H4 (cell line): ENCODE results near the gene PCNX4. TPM values are rescaled to one million over a fixed set of nuclear protein-coding genes. Genes with fewer than 3 reads are reported as not detected.

Experiments
- DNase-seq: peaks from one replicate; pipeline ENCODE4 v3.0.0-alpha.2; 2015; ENCODE audit warnings: low spot score
- total RNA-seq: library from RNA; depleted of rRNA; stranded (reverse); fragments of >200 nt; shearing (Covaris generic); gene quantifications from 2 replicates; pipeline ENCODE4 v1.2.3, GENCODE V29; 2014

PCNX4 gene
- total RNA-seq, 1 experiment from 2014 or later, result 48.6 TPM

DNA sequence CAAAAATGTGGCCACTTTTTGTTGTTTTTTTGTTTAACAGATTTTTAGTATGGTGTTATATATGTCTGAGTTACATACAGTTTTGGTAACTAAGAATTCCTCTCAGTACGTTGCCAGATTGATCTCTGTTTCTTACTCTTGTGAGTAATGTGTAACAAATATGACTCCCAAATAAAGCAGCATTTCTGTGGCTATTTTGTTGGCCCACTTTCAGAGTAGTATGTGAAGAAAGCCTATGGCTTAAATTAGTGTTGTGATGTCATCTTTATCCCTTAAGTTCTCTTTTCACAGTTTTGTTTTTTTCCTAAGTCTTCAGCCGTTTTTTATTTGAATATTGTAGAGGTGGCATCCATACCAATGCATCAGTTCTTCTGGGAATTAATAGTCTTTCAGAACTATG, 10.7 kb downstream of the PCNX4 start:
- no peak for DNase-seq

DNA sequence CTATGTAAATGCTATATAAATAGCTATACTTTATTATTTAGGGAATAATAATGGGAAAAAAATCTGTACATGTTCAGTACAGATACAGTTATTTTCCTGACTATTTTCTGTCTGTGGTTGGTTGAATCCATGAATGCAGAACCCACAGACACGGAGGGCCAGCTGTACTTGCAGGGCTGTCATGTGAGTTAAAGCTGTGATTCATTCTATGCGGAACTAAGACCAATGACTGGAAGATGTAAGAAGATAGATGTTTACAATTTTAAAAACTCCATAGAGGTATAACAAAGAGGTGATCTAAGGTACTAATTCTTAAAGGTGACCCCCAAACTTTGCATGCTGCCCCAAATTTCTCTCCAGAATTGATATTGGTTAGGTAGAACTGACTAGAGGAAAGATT, 14.6 kb downstream of the PCNX4 start:
- no peak for DNase-seq

- no peak for DNase-seq
Observed at GRCh38 chr14:60107477-60107876, 15.8 kb downstream of the PCNX4 start.

GRCh38 chr14:60111732-60112131, 20.0 kb downstream of the PCNX4 start:
- DNase-seq, result no peak

GRCh38 chr14:60114881-60115280, 23.2 kb downstream of the PCNX4 start:
- no peak for DNase-seq

DNA sequence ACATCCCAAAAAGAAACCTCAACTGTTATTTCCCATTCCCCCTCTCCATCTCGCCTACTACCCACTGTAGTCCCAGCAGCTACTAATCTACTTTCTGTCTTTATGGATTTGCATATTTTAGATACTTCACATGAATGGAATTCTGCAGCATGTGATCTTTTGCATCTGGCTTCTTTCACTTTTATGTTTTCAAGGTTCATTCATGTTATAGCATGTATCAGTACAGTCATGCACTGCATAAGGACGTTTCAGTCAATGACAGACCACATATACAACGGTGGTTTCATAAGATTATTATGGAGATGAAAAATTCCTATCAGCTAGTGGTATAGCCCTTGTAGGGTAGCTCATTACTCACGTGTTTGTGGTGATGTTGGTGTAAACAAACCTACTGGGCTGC, 24.5 kb downstream of the PCNX4 start:
- no peak for DNase-seq

GRCh38 chr14:60125918-60126317, 34.2 kb downstream of the PCNX4 start:
- DNase-seq, result no peak

DNA sequence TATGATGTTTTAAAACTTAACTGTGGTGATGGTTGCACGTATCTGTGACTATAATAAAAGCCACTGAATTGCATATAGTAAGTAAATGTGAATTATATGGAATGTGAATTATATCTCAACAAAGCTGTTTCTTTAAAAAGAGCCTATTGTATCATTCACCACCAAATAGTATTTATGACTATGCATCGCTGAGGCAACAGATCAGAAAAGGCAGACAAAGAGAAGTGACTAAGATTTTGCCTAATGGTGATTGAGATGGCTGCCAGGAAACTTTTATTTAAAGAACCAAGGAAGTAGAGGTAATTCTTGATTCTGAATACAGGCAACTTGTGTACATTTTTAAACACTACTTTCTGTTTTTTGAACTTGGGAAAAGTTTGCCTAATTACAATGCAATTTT, 41.8 kb downstream of the PCNX4 start:
- no peak for DNase-seq

DNA sequence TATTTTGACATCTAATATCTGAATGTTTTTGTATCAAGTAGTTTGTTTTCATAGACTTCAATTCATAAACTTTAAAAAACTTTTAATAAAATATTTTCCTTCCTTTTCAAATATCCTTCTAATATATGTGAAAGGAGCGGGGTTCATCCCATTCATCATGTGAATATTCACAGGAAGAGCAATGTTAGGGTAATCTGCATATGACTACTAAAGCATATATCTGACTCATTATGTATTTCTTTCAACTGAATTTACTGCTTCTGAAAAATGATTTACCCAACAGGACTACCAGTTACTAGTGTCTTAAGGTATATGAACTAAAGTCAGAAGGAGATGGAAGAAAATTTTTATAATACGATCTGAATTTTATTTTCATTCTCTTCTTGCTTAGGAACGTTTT, 43.0 kb downstream of the PCNX4 start:
- DNase-seq, result no peak

GRCh38 chr14:60151715-60152114, 60.0 kb downstream of the PCNX4 start:
- peak; percentile 83 for DNase-seq

DNA sequence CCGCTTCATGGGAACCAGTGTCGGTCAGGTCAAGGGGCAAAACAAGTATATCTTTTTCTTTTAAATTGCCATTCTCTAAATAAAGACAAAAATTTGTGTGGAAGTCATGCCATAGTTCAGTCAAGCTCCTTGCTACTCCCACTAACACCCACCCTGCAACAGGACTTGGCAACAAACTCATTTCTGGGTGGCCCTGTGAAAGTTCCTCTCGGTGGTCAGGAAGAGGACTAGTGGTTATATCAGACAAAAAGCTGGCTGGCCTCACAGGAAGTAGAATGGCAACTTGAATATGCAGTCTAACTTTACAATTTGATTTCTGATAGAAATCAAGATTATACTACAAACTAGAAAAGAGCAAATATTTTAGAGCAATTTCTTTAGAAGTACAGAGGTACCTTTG, 62.3 kb downstream of the PCNX4 start:
- no peak for DNase-seq

- DNase-seq, result no peak
Observed at GRCh38 chr14:60154671-60155070, 62.9 kb downstream of the PCNX4 start.

DNA sequence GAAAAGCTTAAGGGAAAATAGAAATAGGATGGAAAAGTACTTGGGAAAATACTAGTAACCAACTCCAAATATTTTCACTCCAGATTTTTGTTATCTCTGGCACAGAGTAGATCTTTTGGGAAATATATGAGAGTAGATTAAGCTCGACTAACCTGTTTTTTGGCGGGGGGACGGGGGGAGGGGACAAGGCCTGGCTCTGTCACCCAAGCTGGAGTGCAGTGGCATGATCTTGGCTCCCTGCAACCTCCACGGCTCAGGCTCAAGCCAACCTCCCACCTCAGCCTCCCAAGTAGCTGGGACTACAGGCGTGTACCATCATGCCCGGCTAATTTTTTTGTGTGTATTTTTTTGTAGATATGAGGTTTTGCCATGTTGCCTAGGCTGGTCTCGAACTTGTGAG, 68.7 kb downstream of the PCNX4 start:
- DNase-seq, result no peak

- DNase-seq, result no peak
Observed at GRCh38 chr14:60161196-60162107, 69.7 kb downstream of the PCNX4 start.

- DNase-seq, result no peak
Observed at GRCh38 chr14:60163693-60164092, 72.0 kb downstream of the PCNX4 start.

DNA sequence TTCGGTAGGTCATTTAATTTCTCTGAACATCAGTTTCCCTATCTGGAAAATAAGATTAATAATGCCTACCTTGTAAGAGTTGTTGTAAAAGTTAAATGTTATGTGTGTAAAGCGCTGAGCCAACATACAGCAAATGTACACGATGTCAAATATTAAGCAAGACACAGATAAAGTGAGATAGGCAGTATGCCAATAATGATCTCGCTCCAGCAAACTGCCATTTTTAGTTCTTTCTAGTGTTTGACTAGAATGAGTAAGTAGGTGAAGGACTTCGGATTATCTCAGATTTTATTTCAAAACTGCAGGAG, 72.6 kb downstream of the PCNX4 start:
- no peak for DNase-seq

- DNase-seq, result peak; percentile 66
Observed at GRCh38 chr14:60164712-60165546, 73.2 kb downstream of the PCNX4 start, which contains the start of gene DHRS7. TSS of gene DHRS7 (minus strand) at chr14:60165398. CDS start at chr14:60165309, 89 bp downstream.

GRCh38 chr14:60165547-60165876, 73.8 kb downstream of the PCNX4 start:
- DNase-seq, result no peak

GRCh38 chr14:60166142-60166541, 74.4 kb downstream of the PCNX4 start:
- DNase-seq, result no peak

- no peak for DNase-seq
Observed at GRCh38 chr14:60169722-60170121, 78.0 kb downstream of the PCNX4 start.

- DNase-seq, result no peak
Observed at GRCh38 chr14:60170948-60171347, 79.2 kb downstream of the PCNX4 start.

DNA sequence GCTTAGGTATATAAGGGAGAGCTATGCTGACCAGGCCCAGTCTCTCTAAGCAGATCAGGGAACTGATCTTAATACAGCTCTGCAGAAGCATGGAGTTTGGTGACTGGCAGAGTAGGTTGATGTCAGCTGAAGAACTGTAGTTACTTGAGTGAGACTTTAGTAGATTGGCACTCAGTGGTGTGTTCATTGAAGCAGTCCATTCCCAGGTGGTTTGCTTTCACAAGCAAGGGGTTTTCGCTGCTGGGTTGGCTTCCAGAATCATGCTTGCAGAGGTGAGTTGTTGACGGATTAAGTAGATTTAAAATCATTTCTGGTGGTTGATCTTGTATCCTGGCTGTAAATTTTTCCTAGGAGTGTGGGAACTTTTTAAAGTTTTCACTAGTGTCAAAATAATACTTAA, 80.0 kb downstream of the PCNX4 start:
- no peak for DNase-seq
